Aorta (tissue), 5 donors: ENCODE results near the gene DIO1. TPM values are rescaled to one million over a fixed set of nuclear protein-coding genes. Genes with fewer than 3 reads are reported as not detected.

Experiments used
- ATAC-seq: fragments of 200-7000 bp; cut with Tn5 transposase; one replicate; pipeline ENCODE4 v1.9.1; 2022; ENCODE audit warnings: moderate library complexity; ENCODE audit not compliant: low FRiP score
- DNase-seq, 2 donors: peaks; one replicate each; pipeline ENCODE4 v3.0.0-alpha.2; 2020
- H3K27ac ChIP-seq, 2 donors: one replicate each; pipeline ENCODE4 v1.5.1; 2013; ENCODE audit warnings: low read length in 2 of 2, mild to moderate bottlenecking in 2 of 2, moderate library complexity in 2 of 2, control low read depth in 1 of 2, inconsistent platforms in 1 of 2, low read depth in 1 of 2
- H3K27me3 ChIP-seq, 2 donors: one replicate each; pipeline ENCODE4 v1.6.1; 2013; ENCODE audit warnings: control low read depth in 1 of 2, low read length in 1 of 2, mild to moderate bottlenecking in 1 of 2, moderate library complexity in 1 of 2; ENCODE audit not compliant: insufficient read depth in 2 of 2, control insufficient read depth in 1 of 2
- H3K36me3 ChIP-seq, 2 donors: one replicate each; pipeline ENCODE4 v1.6.1; 2013; ENCODE audit warnings: control low read depth in 1 of 2, low read length in 1 of 2, mild to moderate bottlenecking in 1 of 2; ENCODE audit not compliant: insufficient read depth in 2 of 2, control insufficient read depth in 1 of 2
- H3K4me1 ChIP-seq, 2 donors: one replicate each; pipeline ENCODE4 v1.6.1; 2013; ENCODE audit warnings: low read length in 2 of 2, control low read depth in 1 of 2, mild to moderate bottlenecking in 1 of 2, moderate library complexity in 1 of 2; ENCODE audit not compliant: insufficient read depth in 2 of 2, control insufficient read depth in 1 of 2
- H3K4me3 ChIP-seq, 2 donors: one replicate each; pipeline ENCODE4 v1.5.1; 2013; ENCODE audit warnings: low read length in 2 of 2, control low read depth in 1 of 2, mild to moderate bottlenecking in 1 of 2
- H3K9me3 ChIP-seq: one replicate; pipeline ENCODE4 v1.6.1; 2013; ENCODE audit warnings: mild to moderate bottlenecking, low read length; ENCODE audit not compliant: control insufficient read depth
- WGBS, 2 donors: extraction: QIAGEN DNeasy Blood & Tissue Kit; methylation state at CpG; one replicate each; pipeline ENCODE4 v1.1.7; 2013; 5-methylcytosine and 5-hydroxymethylcytosine counted together
- intact Hi-C, 2 donors: fragments of 100-400 bp; cut with DNase I; formaldehyde crosslinking; loops; one replicate each; pipeline versions ENCODE4 v1.14.2 to v1.15.0; 2022
- polyA plus RNA-seq, 2 donors: library from polyadenylated mRNA; stranded (reverse); fragments of 200-250 nt; gene quantifications; one replicate each; pipeline ENCODE4 v1.2.3, GENCODE V29; 2013
- total RNA-seq, 2 donors: library from RNA; stranded (reverse); fragmentation: NEBNext Ultra II Directional; extraction: Animal tissue kit (Norgen Biotek cat#: 25700); gene quantifications; one replicate each; pipeline ENCODE4 v1.2.1, GENCODE V29; 2021
- donor health status: healthy with polysubstance abuse.
- donor health status: Bipolar disorder and iron deficiency.
- donor health status: DM: no; HTN: no; CAD: no.
- donor health status: DM: no; HTN: no; CAD: no.
- donor health status: DM: yes; HTN: yes; CAD: no.

DIO1 gene
- total and polyA plus RNA-seq, 4 donors: not detected

GRCh38 chr1:53927376-53927881, 33.4 kb downstream of the DIO1 start:
- no peak overlapping the region for H3K4me3 ChIP-seq
- 93 to 99% methylated on average over 2 of the region's 2 CpGs for whole genome bisulfite sequencing, 2 donors
- peaks cover 5 to 10% of the 10 kb centered on the region in 2 donors for H3K36me3 ChIP-seq
- DNase-seq (no peak), ATAC-seq (no peak)
- intact Hi-C loops: no loop called here
- no peak overlapping the region for H3K27ac ChIP-seq
- no peaks in the 10 kb centered on the region for H3K4me1 ChIP-seq
- H3K27me3 ChIP-seq: no peaks in the 10 kb centered on the region
- no peaks in the 10 kb centered on the region for H3K9me3 ChIP-seq

- intact Hi-C loops: no loop called here
- Histone ChIP-seq H3K27ac (no peak overlapping the region), H3K4me1 (no peaks in the 10 kb centered on the region), H3K4me3 (no peak overlapping the region), H3K36me3 (peaks cover 5 to 10% of the 10 kb centered on the region in 2 donors), H3K9me3 (no peaks in the 10 kb centered on the region), H3K27me3 (no peaks in the 10 kb centered on the region)
- WGBS, 2 donors: 42 to 46% methylated on average over 2 of the region's 2 CpGs
- DNase-seq (no peak), ATAC-seq (no peak)
Measured at GRCh38 chr1:53929246-53929960, 35.4 kb downstream of the DIO1 start.

- H3K9me3 ChIP-seq: no peaks in the 10 kb centered on the region
- no peak for ATAC-seq
- no peaks in the 10 kb centered on the region for H3K4me1 ChIP-seq
- intact Hi-C loops: no loop called here
- DNase-seq: no peak
- WGBS, 2 donors: 86 to 87% methylated on average over 3 of the region's 3 CpGs
- no peak overlapping the region for H3K27ac ChIP-seq
- no peak overlapping the region for H3K4me3 ChIP-seq
- H3K36me3 ChIP-seq: peaks cover 5 to 10% of the 10 kb centered on the region in 2 donors
- no peaks in the 10 kb centered on the region for H3K27me3 ChIP-seq
Measured at GRCh38 chr1:53930932-53931331, 36.9 kb downstream of the DIO1 start.

GRCh38 chr1:53931523-53931922, 37.5 kb downstream of the DIO1 start:
- no peak overlapping the region for H3K4me3 ChIP-seq
- H3K4me1 ChIP-seq: no peaks in the 10 kb centered on the region
- intact Hi-C loops: no loop called here
- DNase-seq (no peak), ATAC-seq (no peak)
- H3K9me3 ChIP-seq: no peaks in the 10 kb centered on the region
- peaks cover 5 to 10% of the 10 kb centered on the region in 2 donors for H3K36me3 ChIP-seq
- WGBS, 2 donors: 99% methylated on average over 2 of the region's 2 CpGs
- no peak overlapping the region for H3K27ac ChIP-seq
- no peaks in the 10 kb centered on the region for H3K27me3 ChIP-seq

- Histone ChIP-seq H3K36me3 (no peaks in the 10 kb centered on the region), H3K4me3 (no peak overlapping the region), H3K4me1 (no peaks in the 10 kb centered on the region), H3K27me3 (no peaks in the 10 kb centered on the region), H3K9me3 (no peaks in the 10 kb centered on the region), H3K27ac (no peak overlapping the region)
- WGBS, 2 donors: 97 to 100% methylated on average over 1 of the region's 1 CpG
- ATAC-seq: no peak
- DNase-seq: no peak
- intact Hi-C loops: no loop called here
Measured at GRCh38 chr1:53934170-53934765, 40.3 kb downstream of the DIO1 start.

- Histone ChIP-seq H3K4me3 (no peak overlapping the region), H3K4me1 (no peaks in the 10 kb centered on the region), H3K36me3 (no peaks in the 10 kb centered on the region), H3K27me3 (no peaks in the 10 kb centered on the region), H3K9me3 (no peaks in the 10 kb centered on the region), H3K27ac (no peak overlapping the region)
- ATAC-seq: no peak
- 86 to 98% methylated on average over 1 of the region's 1 CpG for WGBS, 2 donors
- no peak for DNase-seq
- intact Hi-C loops: no loop called here
Measured at GRCh38 chr1:53936430-53936829, 42.4 kb downstream of the DIO1 start.

- no peaks in the 10 kb centered on the region for H3K9me3 ChIP-seq
- H3K36me3 ChIP-seq: no peaks in the 10 kb centered on the region
- ATAC-seq: no peak
- H3K27ac ChIP-seq: no peak overlapping the region
- no peaks in the 10 kb centered on the region for H3K4me1 ChIP-seq
- WGBS, 2 donors: 93 to 97% methylated on average over 4 of the region's 4 CpGs
- intact Hi-C loops: no loop called here
- no peak overlapping the region for H3K4me3 ChIP-seq
- no peak for DNase-seq
- no peaks in the 10 kb centered on the region for H3K27me3 ChIP-seq
Measured at GRCh38 chr1:53938136-53938830, 44.3 kb downstream of the DIO1 start.

- H3K9me3 ChIP-seq: no peaks in the 10 kb centered on the region
- H3K4me1 ChIP-seq: no peaks in the 10 kb centered on the region
- no peaks in the 10 kb centered on the region for H3K27me3 ChIP-seq
- DNase-seq (no peak), ATAC-seq (no peak)
- intact Hi-C loops: no loop called here
- 85% methylated on average over 7 of the region's 7 CpGs for WGBS, 2 donors
- no peak overlapping the region for H3K4me3 ChIP-seq
- H3K36me3 ChIP-seq: no peaks in the 10 kb centered on the region
- no peak overlapping the region for H3K27ac ChIP-seq
Measured at GRCh38 chr1:53942127-53942957, 48.4 kb downstream of the DIO1 start.
